ENCODE data around the gene ATP10A. TPM values are rescaled to one million over a fixed set of nuclear protein-coding genes. Genes with fewer than 3 reads are reported as not detected.

Gene ATP10A
- polyA plus RNA-seq, 1 donor from 2014 or later = not detected

DNA sequence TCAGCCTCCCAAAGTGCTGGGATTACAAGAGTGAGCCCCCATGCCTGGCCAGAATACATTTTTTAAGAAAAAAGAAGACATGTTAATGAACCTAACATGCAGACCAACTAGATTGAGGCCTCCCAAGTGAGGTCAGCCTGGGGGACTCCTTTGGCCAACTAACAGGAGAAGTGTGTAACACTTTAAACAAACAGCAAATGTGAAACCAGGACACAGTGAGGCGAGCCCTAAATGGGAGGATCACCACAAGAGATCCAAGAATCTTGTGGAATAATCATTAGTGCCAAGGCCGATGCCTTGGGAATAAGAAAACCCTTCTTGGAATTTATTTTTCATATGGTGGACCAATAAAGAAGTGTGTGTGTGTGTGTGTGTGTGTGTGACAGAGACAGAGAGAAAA, 73.9 kb downstream of the ATP10A start:
- H3F3A ChIP-seq (ENCODE audit: insufficient read depth, low read length, poor library complexity, severe bottlenecking) = no peaks in the 10 kb centered on the region
- TF ChIP-seq EZH2 (IDR thresholded peaks at IDR 0.05; ENCODE audit: borderline replicate concordance, insufficient read depth, low read length, poor library complexity, severe bottlenecking) (no peak), POLR2AphosphoS5 (IDR thresholded peaks at IDR 0.05) (no peak), RAD21 (conservative IDR thresholded peaks at IDR 0.05) (no peak), SMC3 (conservative IDR thresholded peaks at IDR 0.05; ENCODE audit: poor library complexity) (no peak)
- TF ChIP-seq, protein P1, sequence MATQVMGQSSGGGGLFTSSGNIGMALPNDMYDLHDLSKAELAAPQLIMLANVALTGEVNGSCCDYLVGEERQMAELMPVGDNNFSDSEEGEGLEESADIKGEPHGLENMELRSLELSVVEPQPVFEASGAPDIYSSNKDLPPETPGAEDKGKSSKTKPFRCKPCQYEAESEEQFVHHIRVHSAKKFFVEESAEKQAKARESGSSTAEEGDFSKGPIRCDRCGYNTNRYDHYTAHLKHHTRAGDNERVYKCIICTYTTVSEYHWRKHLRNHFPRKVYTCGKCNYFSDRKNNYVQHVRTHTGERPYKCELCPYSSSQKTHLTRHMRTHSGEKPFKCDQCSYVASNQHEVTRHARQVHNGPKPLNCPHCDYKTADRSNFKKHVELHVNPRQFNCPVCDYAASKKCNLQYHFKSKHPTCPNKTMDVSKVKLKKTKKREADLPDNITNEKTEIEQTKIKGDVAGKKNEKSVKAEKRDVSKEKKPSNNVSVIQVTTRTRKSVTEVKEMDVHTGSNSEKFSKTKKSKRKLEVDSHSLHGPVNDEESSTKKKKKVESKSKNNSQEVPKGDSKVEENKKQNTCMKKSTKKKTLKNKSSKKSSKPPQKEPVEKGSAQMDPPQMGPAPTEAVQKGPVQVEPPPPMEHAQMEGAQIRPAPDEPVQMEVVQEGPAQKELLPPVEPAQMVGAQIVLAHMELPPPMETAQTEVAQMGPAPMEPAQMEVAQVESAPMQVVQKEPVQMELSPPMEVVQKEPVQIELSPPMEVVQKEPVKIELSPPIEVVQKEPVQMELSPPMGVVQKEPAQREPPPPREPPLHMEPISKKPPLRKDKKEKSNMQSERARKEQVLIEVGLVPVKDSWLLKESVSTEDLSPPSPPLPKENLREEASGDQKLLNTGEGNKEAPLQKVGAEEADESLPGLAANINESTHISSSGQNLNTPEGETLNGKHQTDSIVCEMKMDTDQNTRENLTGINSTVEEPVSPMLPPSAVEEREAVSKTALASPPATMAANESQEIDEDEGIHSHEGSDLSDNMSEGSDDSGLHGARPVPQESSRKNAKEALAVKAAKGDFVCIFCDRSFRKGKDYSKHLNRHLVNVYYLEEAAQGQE (IDR thresholded peaks at IDR 0.05; ENCODE audit: borderline replicate concordance) = no peak
- H3K36me3 ChIP-seq (ENCODE audit: insufficient read depth, low read length) = no peaks in the 10 kb centered on the region
- no peaks in the 10 kb centered on the region for H3K27me3 ChIP-seq (ENCODE audit: insufficient read depth, low read depth, low read length)
- H3K79me2 ChIP-seq (replicated peaks; ENCODE audit: insufficient read depth, low read length) = no peaks in the 10 kb centered on the region
- no peak overlapping the region for H2AFZ ChIP-seq (ENCODE audit: low read depth, low read length)
- no peak overlapping the region for H3K4me2 ChIP-seq (ENCODE audit: low read length)
- H3K4me3 ChIP-seq (ENCODE audit: low read length) = no peak overlapping the region
- H3K9ac ChIP-seq (ENCODE audit: low read length) = no peak overlapping the region
- no peaks in the 10 kb centered on the region for H3K9me2 ChIP-seq (ENCODE audit: insufficient read depth, low read length)
- no peak overlapping the region for H3K27ac ChIP-seq (ENCODE audit: low read length)
- no peaks in the 10 kb centered on the region for H3K9me3 ChIP-seq (ENCODE audit: low read length)
- no peaks in the 10 kb centered on the region for H4K20me1 ChIP-seq (ENCODE audit: insufficient read depth)

DNA sequence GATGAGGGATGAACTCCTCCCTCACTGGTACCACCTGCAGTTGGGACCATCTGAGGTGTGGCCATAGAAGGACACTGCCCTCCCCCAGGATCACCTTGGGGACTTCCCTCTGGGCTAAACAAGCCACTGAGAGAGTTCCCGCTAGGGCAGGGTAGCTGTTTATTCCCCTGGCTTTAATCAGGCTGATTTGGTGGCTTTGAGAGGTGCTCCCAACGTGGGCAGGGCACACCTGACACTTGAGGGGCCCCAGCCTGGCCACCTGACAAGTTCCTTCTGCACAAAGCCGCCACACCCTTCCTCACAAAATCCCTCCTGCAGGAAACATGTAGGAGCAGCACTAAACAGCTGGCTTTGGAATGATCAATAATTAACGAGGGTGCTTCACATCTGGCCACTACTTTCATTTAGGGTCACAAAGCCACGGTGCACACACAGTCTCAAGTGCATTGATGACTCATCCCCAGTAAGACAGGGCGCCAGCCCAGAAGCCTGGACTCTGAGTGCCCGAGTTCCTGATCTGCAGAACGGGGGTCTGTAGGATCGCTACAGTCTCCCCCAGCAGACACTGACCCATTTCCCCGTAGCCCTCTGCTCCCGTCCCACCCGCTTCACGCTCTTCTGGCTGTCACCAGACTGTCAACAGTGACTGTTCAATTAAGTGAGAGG, 75.1 kb downstream of the ATP10A start:
- no peaks in the 10 kb centered on the region for H3K27me3 ChIP-seq (ENCODE audit: insufficient read depth, low read depth, low read length)
- H3K27ac ChIP-seq (ENCODE audit: low read length) = no peak overlapping the region
- no peaks in the 10 kb centered on the region for H3K9me3 ChIP-seq (ENCODE audit: low read length)
- no peaks in the 10 kb centered on the region for H4K20me1 ChIP-seq (ENCODE audit: insufficient read depth)
- H3K36me3 ChIP-seq (ENCODE audit: insufficient read depth, low read length) = no peaks in the 10 kb centered on the region
- TF ChIP-seq MXI1 (conservative IDR thresholded peaks at IDR 0.05; ENCODE audit: poor library complexity, severe bottlenecking) = no peak
- no peak for TF ChIP-seq EP300 (conservative IDR thresholded peaks at IDR 0.05; ENCODE audit: poor library complexity, severe bottlenecking)
- no peak for TF ChIP-seq SMC3 (conservative IDR thresholded peaks at IDR 0.05; ENCODE audit: poor library complexity)
- no peak for TF ChIP-seq TAF1 (IDR thresholded peaks at IDR 0.05; ENCODE audit: low read depth)
- TF ChIP-seq, protein P2, sequence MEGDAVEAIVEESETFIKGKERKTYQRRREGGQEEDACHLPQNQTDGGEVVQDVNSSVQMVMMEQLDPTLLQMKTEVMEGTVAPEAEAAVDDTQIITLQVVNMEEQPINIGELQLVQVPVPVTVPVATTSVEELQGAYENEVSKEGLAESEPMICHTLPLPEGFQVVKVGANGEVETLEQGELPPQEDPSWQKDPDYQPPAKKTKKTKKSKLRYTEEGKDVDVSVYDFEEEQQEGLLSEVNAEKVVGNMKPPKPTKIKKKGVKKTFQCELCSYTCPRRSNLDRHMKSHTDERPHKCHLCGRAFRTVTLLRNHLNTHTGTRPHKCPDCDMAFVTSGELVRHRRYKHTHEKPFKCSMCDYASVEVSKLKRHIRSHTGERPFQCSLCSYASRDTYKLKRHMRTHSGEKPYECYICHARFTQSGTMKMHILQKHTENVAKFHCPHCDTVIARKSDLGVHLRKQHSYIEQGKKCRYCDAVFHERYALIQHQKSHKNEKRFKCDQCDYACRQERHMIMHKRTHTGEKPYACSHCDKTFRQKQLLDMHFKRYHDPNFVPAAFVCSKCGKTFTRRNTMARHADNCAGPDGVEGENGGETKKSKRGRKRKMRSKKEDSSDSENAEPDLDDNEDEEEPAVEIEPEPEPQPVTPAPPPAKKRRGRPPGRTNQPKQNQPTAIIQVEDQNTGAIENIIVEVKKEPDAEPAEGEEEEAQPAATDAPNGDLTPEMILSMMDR (IDR thresholded peaks at IDR 0.05; ENCODE audit: poor library complexity, severe bottlenecking) = no peak
- no peak for TF ChIP-seq POLR2AphosphoS5 (IDR thresholded peaks at IDR 0.05)
- no peak for TF ChIP-seq RAD21 (conservative IDR thresholded peaks at IDR 0.05)
- no peak for TF ChIP-seq EZH2 (IDR thresholded peaks at IDR 0.05; ENCODE audit: borderline replicate concordance, insufficient read depth, low read length, poor library complexity, severe bottlenecking)
- TF ChIP-seq, protein P1 (IDR thresholded peaks at IDR 0.05; ENCODE audit: borderline replicate concordance) = no peak
- H3K4me3 ChIP-seq (ENCODE audit: low read length) = no peak overlapping the region
- no peaks in the 10 kb centered on the region for H3F3A ChIP-seq (ENCODE audit: insufficient read depth, low read length, poor library complexity, severe bottlenecking)
- H3K4me2 ChIP-seq (ENCODE audit: low read length) = no peak overlapping the region
- no peaks in the 10 kb centered on the region for H3K79me2 ChIP-seq (replicated peaks; ENCODE audit: insufficient read depth, low read length)
- no peaks in the 10 kb centered on the region for H3K9me2 ChIP-seq (ENCODE audit: insufficient read depth, low read length)
- H3K9ac ChIP-seq (ENCODE audit: low read length) = no peak overlapping the region
- no peak overlapping the region for H2AFZ ChIP-seq (ENCODE audit: low read depth, low read length)

Measured in neural cell (in vitro differentiated cells).